ENCODE data around the gene COL5A1.

- no peak for TF ChIP-seq CTCF (IDR thresholded peaks at IDR 0.05)
- TF ChIP-seq POLR2AphosphoS5 (IDR thresholded peaks at IDR 0.05): no peak
- no peak for TF ChIP-seq POLR2A (IDR thresholded peaks at IDR 0.05)
- TF ChIP-seq EP300 (IDR thresholded peaks at IDR 0.05; ENCODE audit: low read depth): no peak
Observed at GRCh38 chr9:134606951-134607731, 34.5 kb upstream of the COL5A1 start.
